WTC11 (cell line): ENCODE data around the gene MAML2. TPM values are rescaled to one million over a fixed set of nuclear protein-coding genes. Genes with fewer than 3 reads are reported as not detected.

Experiments
- ATAC-seq: fragments of 200-7000 bp; cut with Tn5 transposase; 2 replicates; pipeline ENCODE4 v1.10.0; 2021; ENCODE audit warnings: mild to moderate bottlenecking, moderate library complexity
- CTCF ChIA-PET: fragments of 300-600 bp; sonication (Branson Sonifier 250); formaldehyde crosslinking; loops from one replicate; lab custom pipeline; 2021; ENCODE audit warnings: antibody characterized with exemption; lab: Charles Lee
- POLR2A ChIA-PET: fragments of 350-600 bp; sonication (Branson Sonifier 250); formaldehyde crosslinking; loops from one replicate; lab custom pipeline; 2021; ENCODE audit warnings: antibody characterized with exemption; lab: Charles Lee
- DNase-seq: peaks from one replicate; pipeline ENCODE4 v3.0.0; 2021; ENCODE audit warnings: low spot score
- H3K27ac Mint-ChIP-seq: 2 replicates; pipeline ENCODE4 v1.8.0; 2021; ENCODE audit warnings: mixed read lengths
- H3K27me3 Mint-ChIP-seq: 2 replicates; pipeline ENCODE4 v1.8.0; 2021; ENCODE audit warnings: low read depth, mild to moderate bottlenecking, moderate library complexity, mixed read lengths
- H3K36me3 Mint-ChIP-seq: 2 replicates; pipeline ENCODE4 v1.8.0; 2021; ENCODE audit warnings: mixed read lengths
- H3K4me1 Mint-ChIP-seq: 2 replicates; pipeline ENCODE4 v1.8.0; 2022; ENCODE audit warnings: mixed read lengths
- H3K4me3 Mint-ChIP-seq: 2 replicates; pipeline ENCODE4 v1.8.0; 2021; ENCODE audit warnings: mild to moderate bottlenecking, moderate library complexity, mixed read lengths
- H3K9me3 Mint-ChIP-seq: 2 replicates; pipeline ENCODE4 v1.8.0; 2021; ENCODE audit warnings: mixed read lengths
- CBFB ChIP-seq: sonication (generic); formaldehyde crosslinking; IDR thresholded peaks from 2 replicates; pipeline ENCODE4 v1.8.1; 2022; ENCODE audit warnings: mild to moderate bottlenecking, low read depth, missing genetic modification reagents
- CREM ChIP-seq: sonication (generic); formaldehyde crosslinking; IDR thresholded peaks from 2 replicates; pipeline ENCODE4 v1.8.1; 2022; ENCODE audit warnings: mild to moderate bottlenecking, missing genetic modification reagents, moderate library complexity
- FOXK1 ChIP-seq: sonication (generic); formaldehyde crosslinking; IDR thresholded peaks from 2 replicates; pipeline ENCODE4 v1.8.0; 2022; ENCODE audit warnings: mild to moderate bottlenecking, moderate library complexity, missing genetic modification reagents
- GABPB1 ChIP-seq: sonication (generic); formaldehyde crosslinking; IDR thresholded peaks from 2 replicates; pipeline ENCODE4 v1.8.1; 2023; ENCODE audit warnings: mild to moderate bottlenecking, missing genetic modification reagents
- IRF2 ChIP-seq: sonication (generic); formaldehyde crosslinking; IDR thresholded peaks from 2 replicates; pipeline ENCODE4 v1.8.0; 2022; ENCODE audit warnings: low read depth, missing genetic modification reagents, borderline replicate concordance
- JAZF1 ChIP-seq: fragments of 250-450 bp; sonication (Bioruptor Pico); IDR thresholded peaks from 2 replicates; pipeline ENCODE4 v1.9.0; 2021; ENCODE audit warnings: moderate library complexity, mild to moderate bottlenecking, inconsistent platforms
- JUN ChIP-seq: sonication (generic); formaldehyde crosslinking; IDR thresholded peaks from 2 replicates; pipeline ENCODE4 v1.8.0; 2023; ENCODE audit warnings: mild to moderate bottlenecking, missing genetic modification reagents
- MLX ChIP-seq: sonication (generic); formaldehyde crosslinking; IDR thresholded peaks from 2 replicates; pipeline ENCODE4 v1.8.1; 2023; ENCODE audit warnings: mild to moderate bottlenecking, missing genetic modification reagents, moderate library complexity
- MYBL2 ChIP-seq: sonication (generic); formaldehyde crosslinking; IDR thresholded peaks from 2 replicates; pipeline ENCODE4 v1.8.1; 2023; ENCODE audit warnings: mild to moderate bottlenecking, moderate library complexity, missing genetic modification reagents
- NFATC4 ChIP-seq: fragments of 250-450 bp; sonication (Bioruptor Pico); IDR thresholded peaks from 2 replicates; pipeline ENCODE4 v1.9.0; 2021; ENCODE audit warnings: mild to moderate bottlenecking
- PRDM15 ChIP-seq: sonication (generic); formaldehyde crosslinking; IDR thresholded peaks from 2 replicates; pipeline ENCODE4 v1.8.0; 2022; ENCODE audit warnings: missing genetic modification reagents
- SMAD4 ChIP-seq: sonication (generic); formaldehyde crosslinking; IDR thresholded peaks from 2 replicates; pipeline ENCODE4 v1.8.0; 2022; ENCODE audit warnings: mild to moderate bottlenecking, missing genetic modification reagents
- TEAD4 ChIP-seq: sonication (generic); formaldehyde crosslinking; IDR thresholded peaks from 2 replicates; pipeline ENCODE4 v1.8.0; 2022; ENCODE audit warnings: mild to moderate bottlenecking, missing genetic modification reagents
- ZNF219 ChIP-seq: sonication (generic); formaldehyde crosslinking; IDR thresholded peaks from 2 replicates; pipeline ENCODE4 v1.8.0; 2023; ENCODE audit warnings: missing genetic modification reagents, mild to moderate bottlenecking, borderline replicate concordance
- ZNF263 ChIP-seq: sonication (generic); formaldehyde crosslinking; IDR thresholded peaks from 2 replicates; pipeline ENCODE4 v1.8.1; 2022; ENCODE audit warnings: low read depth, mild to moderate bottlenecking, moderate library complexity, missing genetic modification reagents
- ZNF396 ChIP-seq: fragments of 250-450 bp; sonication (Bioruptor Pico); IDR thresholded peaks from 2 replicates; pipeline ENCODE4 v1.8.0; 2021; ENCODE audit warnings: mild to moderate bottlenecking, moderate library complexity, borderline replicate concordance
- ZSCAN18 ChIP-seq: fragments of 250-450 bp; sonication (Bioruptor Pico); IDR thresholded peaks from 2 replicates; pipeline ENCODE4 v2.1.2; 2022; ENCODE audit warnings: mild to moderate bottlenecking, moderate library complexity
- total RNA-seq: library from RNA; stranded (reverse); gene quantifications from 3 replicates; pipeline ENCODE4 v1.2.3, GENCODE V29; 2021
- TF ChIP-seq, protein P1 (sequence below): sonication (generic); formaldehyde crosslinking; IDR thresholded peaks from 2 replicates; pipeline ENCODE4 v1.8.1; 2023; ENCODE audit warnings: mild to moderate bottlenecking, missing genetic modification reagents

MAML2 gene
- total RNA-seq, 1 experiment from 2014 or later, result 8.1 TPM

GRCh38 chr11:96114178-96115064, 228.6 kb downstream of the MAML2 start:
- DNase-seq (no peak), ATAC-seq (no peak; the same call in 1 of the 2 replicates)
- TF ChIP-seq JUN (CRISPR knock-in tag) (no peak), IRF2 (CRISPR knock-in tag) (no peak), CREM (CRISPR knock-in tag) (no peak), ZNF263 (no peak), MLX (no peak), MYBL2 (CRISPR knock-in tag) (no peak), PRDM15 (CRISPR knock-in tag) (no peak), ZNF219 (CRISPR knock-in tag) (no peak), TEAD4 (CRISPR knock-in tag) (no peak), GABPB1 (CRISPR knock-in tag) (no peak), FOXK1 (CRISPR knock-in tag) (no peak), CBFB (CRISPR knock-in tag) (no peak), ZNF396 (CRISPR knock-in tag) (no peak), NFATC4 (CRISPR knock-in tag) (no peak), SMAD4 (CRISPR knock-in tag) (no peak), JAZF1 (CRISPR knock-in tag) (no peak), ZSCAN18 (CRISPR knock-in tag) (no peak)
- TF ChIP-seq, protein P1, sequence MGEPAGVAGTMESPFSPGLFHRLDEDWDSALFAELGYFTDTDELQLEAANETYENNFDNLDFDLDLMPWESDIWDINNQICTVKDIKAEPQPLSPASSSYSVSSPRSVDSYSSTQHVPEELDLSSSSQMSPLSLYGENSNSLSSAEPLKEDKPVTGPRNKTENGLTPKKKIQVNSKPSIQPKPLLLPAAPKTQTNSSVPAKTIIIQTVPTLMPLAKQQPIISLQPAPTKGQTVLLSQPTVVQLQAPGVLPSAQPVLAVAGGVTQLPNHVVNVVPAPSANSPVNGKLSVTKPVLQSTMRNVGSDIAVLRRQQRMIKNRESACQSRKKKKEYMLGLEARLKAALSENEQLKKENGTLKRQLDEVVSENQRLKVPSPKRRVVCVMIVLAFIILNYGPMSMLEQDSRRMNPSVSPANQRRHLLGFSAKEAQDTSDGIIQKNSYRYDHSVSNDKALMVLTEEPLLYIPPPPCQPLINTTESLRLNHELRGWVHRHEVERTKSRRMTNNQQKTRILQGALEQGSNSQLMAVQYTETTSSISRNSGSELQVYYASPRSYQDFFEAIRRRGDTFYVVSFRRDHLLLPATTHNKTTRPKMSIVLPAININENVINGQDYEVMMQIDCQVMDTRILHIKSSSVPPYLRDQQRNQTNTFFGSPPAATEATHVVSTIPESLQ (CRISPR knock-in tag), result no peak
- no peaks in the 10 kb centered on the region for H3K36me3 Mint-ChIP-seq
- H3K27ac Mint-ChIP-seq, result 0 out of 2 replicates have a peak overlapping the region, but pooled peaks have one; percentile 24
- H3K27me3 Mint-ChIP-seq, result no peaks in the 10 kb centered on the region
- H3K4me3 Mint-ChIP-seq, result no peak overlapping the region
- no peaks in the 10 kb centered on the region for H3K9me3 Mint-ChIP-seq
- H3K4me1 Mint-ChIP-seq, result peaks cover 10% of the 10 kb centered on the region
- ChIA-PET POLR2A (no interaction called here), CTCF (interaction anchor here (0.7 to 0.8 kb wide), 2 partner anchors 26 to 229 kb away, joined by 3 to 5 read pairs; partner anchors contain the start of gene MAML2)
